GM12872 (cell line): Measurements from ENCODE around the gene RCOR3.

Experiments
- TF ChIP-seq, protein P1 (sequence below): IDR thresholded peaks from 3 replicates; pipeline ENCODE4 v1.5.1; 2011; ENCODE audit warnings: low read depth, mild to moderate bottlenecking, low read length, moderate library complexity; ENCODE audit not compliant: insufficient read depth

RCOR3 gene

DNA sequence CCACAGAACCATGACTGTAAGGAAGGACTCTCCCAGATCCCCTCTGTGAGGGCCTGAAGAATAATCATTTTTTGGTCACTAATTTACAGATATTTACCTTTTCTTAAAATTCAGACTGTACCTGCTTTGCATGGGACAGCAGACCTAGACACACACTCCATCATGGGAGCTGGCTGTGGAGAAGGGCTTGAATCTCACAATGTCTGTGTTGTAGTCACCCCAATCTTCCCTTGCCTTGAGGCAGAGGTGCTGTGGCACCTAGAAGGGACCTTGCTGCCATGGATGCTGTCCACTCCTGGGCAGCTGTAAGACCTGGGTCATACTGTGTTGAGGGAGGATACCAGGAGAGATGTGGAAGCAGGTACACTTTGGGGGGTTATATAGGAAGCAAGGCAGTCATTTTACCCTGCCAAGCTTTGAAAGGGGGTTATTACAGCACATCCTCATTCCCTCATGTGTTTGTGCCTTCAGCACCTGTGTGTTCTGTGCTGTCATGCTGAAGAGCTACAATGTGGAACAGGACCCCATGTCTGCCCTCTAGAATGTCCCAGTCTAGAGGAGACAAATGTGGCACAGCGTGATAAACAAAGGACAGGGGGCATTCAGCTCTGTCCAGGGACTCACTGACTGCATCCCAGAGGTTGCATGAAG, 94.5 kb downstream of the RCOR3 start:
- TF ChIP-seq, protein P1, sequence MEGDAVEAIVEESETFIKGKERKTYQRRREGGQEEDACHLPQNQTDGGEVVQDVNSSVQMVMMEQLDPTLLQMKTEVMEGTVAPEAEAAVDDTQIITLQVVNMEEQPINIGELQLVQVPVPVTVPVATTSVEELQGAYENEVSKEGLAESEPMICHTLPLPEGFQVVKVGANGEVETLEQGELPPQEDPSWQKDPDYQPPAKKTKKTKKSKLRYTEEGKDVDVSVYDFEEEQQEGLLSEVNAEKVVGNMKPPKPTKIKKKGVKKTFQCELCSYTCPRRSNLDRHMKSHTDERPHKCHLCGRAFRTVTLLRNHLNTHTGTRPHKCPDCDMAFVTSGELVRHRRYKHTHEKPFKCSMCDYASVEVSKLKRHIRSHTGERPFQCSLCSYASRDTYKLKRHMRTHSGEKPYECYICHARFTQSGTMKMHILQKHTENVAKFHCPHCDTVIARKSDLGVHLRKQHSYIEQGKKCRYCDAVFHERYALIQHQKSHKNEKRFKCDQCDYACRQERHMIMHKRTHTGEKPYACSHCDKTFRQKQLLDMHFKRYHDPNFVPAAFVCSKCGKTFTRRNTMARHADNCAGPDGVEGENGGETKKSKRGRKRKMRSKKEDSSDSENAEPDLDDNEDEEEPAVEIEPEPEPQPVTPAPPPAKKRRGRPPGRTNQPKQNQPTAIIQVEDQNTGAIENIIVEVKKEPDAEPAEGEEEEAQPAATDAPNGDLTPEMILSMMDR: no peak

DNA sequence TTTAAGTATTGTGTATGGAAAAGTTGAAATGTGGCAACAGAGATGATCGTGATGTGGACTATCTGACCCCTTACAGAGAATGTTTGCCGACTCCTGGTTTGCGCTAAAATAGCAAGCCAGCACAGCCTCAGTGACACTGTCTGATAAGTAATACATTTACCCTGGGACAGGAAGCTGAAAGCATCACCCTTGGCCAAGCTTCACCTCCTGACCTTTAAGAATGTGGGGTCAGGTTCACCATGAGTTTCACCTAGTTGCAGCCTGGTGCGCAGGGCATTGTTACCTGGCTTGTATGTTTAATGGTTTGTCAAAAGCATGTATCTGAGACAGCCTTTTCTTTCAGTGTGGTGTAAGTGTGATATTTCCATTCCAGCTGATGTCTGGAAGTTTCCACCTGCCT, 96.7 kb downstream of the RCOR3 start:
- TF ChIP-seq, protein P1: no peak

DNA sequence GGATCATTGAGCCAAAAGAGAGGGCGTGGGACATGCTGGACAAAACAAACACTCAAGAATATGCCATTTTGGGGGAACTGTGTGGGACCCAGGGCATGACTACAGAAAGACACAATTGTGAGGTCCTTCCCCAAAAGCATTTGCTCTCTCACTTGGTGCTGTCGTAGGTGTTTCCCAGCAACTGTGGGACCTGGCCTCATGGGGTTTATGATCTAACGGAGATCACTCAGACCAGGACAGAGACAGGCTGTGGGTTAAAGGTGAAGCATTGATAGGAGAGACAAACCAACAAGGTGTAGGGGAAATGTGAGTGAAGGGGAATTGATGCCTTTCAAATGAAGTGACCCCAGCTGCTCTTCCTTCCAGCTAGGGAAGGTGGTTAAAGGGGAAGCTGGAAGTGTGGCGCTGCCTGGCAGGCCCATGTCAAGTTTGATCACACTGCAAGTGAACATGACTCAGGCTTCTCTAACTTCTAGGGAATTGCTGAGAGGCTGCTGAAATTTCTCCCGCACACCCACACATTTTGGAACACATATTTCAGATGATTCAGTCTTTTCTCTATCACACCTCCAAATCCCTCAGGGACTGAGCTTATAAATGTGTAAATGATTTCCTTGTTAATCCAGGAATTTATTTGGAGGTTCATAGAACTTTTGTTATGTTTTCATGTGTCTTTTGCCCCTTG, 97.7 kb downstream of the RCOR3 start:
- TF ChIP-seq, protein P1: no peak

DNA sequence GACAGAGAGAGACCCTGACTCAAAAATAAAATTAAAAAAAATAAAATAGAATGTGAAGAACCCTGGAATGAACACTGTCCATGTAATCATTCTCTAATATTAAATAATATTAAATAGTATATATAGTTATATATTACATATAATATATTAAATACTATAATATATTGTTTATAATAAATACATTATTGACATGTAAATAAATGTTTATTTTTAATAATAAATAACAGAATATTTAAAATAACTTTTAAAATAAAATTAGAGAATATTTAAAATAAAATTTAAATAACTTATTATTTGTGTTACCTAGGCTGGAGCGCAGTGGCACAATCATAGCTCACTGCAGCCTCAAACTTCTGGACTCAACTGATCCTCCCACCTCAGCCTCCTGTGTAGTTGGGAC, 99.5 kb downstream of the RCOR3 start:
- TF ChIP-seq, protein P1: no peak

DNA sequence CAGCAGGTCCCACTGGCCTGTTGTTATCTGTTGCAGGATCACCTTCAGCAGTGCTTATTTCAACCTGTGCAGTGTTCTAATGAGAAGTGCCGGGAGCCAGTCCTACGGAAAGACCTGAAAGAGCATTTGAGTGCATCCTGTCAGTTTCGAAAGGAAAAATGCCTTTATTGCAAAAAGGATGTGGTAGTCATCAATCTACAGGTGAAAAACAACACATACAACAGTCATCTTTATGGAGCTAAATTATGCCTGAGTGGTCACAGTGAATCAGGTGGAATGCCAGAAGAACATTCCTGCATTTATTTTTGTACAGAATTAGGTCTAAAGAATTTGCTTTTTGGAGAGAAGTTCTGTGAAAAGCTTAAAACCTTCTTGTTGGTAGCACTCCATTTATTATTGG, 100.7 kb downstream of the RCOR3 start:
- TF ChIP-seq, protein P1: no peak

DNA sequence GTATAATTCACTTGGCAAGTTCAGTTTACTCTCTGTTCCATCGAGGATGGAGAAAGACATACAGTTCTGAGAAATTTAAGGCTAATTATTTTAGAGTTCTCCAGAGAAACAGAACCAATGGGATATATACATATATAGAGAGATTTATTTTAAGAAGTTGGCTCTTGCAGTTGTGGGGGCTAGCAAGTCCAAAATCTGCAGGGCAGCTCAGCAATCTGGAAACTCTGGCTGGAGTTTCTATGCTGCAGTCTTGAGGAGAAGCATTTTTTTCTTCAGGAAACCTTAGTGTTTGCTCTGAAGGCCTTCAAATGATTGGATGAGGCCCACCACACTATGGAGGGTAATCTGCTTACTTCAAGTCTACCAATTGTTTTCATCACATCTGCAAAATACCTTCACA, 102.0 kb downstream of the RCOR3 start:
- TF ChIP-seq, protein P1: no peak
